Mammary epithelial cell (primary cell): ENCODE results near the gene KCNJ3.

Source experiments
- EZH2 ChIP-seq: IDR thresholded peaks from 2 replicates; pipeline ENCODE4 v1.6.1; 2012; ENCODE audit warnings: low read length, inconsistent platforms, borderline replicate concordance
- TF ChIP-seq, protein P1 (sequence below), 2 donors: IDR thresholded peaks in 1 of 2; conservative IDR thresholded peaks in 1 of 2; 2 replicates each; pipeline ENCODE4 v1.5.1; 2011 to 2012; ENCODE audit warnings: inconsistent platforms in 2 of 2, low read length in 2 of 2, mild to moderate bottlenecking in 2 of 2, control low read depth in 1 of 2, low read depth in 1 of 2; ENCODE audit not compliant: insufficient read depth in 1 of 2; ENCODE audit errors: extremely low read depth in 1 of 2

DNA sequence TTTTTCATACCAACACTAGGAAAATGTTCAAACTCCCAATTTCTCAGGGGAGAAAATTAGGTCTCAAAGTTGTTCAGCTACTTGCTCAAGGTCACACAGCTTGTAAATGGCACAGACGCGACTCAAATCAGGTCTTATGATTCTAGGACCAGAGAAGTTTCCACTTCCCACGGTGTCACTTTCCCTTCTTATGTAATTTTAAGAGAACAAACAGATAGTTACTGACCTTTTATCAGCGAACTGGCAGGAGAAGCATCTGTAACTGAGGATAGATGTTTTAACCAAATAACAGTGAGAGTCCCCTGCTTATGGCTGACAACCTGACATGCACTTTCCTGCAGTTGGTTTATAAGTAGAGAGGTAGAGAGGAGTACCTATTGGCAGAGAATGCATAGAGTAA lies 2.1 kb upstream of the KCNJ3 start:
- TF ChIP-seq, protein P1, sequence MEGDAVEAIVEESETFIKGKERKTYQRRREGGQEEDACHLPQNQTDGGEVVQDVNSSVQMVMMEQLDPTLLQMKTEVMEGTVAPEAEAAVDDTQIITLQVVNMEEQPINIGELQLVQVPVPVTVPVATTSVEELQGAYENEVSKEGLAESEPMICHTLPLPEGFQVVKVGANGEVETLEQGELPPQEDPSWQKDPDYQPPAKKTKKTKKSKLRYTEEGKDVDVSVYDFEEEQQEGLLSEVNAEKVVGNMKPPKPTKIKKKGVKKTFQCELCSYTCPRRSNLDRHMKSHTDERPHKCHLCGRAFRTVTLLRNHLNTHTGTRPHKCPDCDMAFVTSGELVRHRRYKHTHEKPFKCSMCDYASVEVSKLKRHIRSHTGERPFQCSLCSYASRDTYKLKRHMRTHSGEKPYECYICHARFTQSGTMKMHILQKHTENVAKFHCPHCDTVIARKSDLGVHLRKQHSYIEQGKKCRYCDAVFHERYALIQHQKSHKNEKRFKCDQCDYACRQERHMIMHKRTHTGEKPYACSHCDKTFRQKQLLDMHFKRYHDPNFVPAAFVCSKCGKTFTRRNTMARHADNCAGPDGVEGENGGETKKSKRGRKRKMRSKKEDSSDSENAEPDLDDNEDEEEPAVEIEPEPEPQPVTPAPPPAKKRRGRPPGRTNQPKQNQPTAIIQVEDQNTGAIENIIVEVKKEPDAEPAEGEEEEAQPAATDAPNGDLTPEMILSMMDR (conservative IDR thresholded peaks at IDR 0.05 in 1 of 2, IDR thresholded peaks at IDR 0.05 in 1 of 2; ENCODE audit: extremely low read depth in 1 of 2, insufficient read depth in 1 of 2, low read depth in 1 of 2, low read length in 2 of 2) = no peak
- TF ChIP-seq EZH2 = no peak
